WTC11 (cell line): ENCODE results near the gene CFAP206. TPM values are rescaled to one million over a fixed set of nuclear protein-coding genes. Genes with fewer than 3 reads are reported as not detected.
A peak's percentile ranks its signal among the peaks of the same experiment; 100 is the strongest.

Experiments
- ATAC-seq: fragments of 200-7000 bp; cut with Tn5 transposase; 2 replicates; pipeline ENCODE4 v1.10.0; 2021; ENCODE audit warnings: mild to moderate bottlenecking, moderate library complexity
- CTCF ChIA-PET: fragments of 300-600 bp; sonication (Branson Sonifier 250); formaldehyde crosslinking; loops from one replicate; lab custom pipeline; 2021; ENCODE audit warnings: antibody characterized with exemption; lab: Charles Lee
- POLR2A ChIA-PET: fragments of 350-600 bp; sonication (Branson Sonifier 250); formaldehyde crosslinking; loops from one replicate; lab custom pipeline; 2021; ENCODE audit warnings: antibody characterized with exemption; lab: Charles Lee
- DNase-seq: peaks from one replicate; pipeline ENCODE4 v3.0.0; 2021; ENCODE audit warnings: low spot score
- H3K27ac Mint-ChIP-seq: 2 replicates; pipeline ENCODE4 v1.8.0; 2021; ENCODE audit warnings: mixed read lengths
- H3K27me3 Mint-ChIP-seq: 2 replicates; pipeline ENCODE4 v1.8.0; 2021; ENCODE audit warnings: low read depth, mild to moderate bottlenecking, moderate library complexity, mixed read lengths
- H3K36me3 Mint-ChIP-seq: 2 replicates; pipeline ENCODE4 v1.8.0; 2021; ENCODE audit warnings: mixed read lengths
- H3K4me1 Mint-ChIP-seq: 2 replicates; pipeline ENCODE4 v1.8.0; 2022; ENCODE audit warnings: mixed read lengths
- H3K4me3 Mint-ChIP-seq: 2 replicates; pipeline ENCODE4 v1.8.0; 2021; ENCODE audit warnings: mild to moderate bottlenecking, moderate library complexity, mixed read lengths
- H3K9me3 Mint-ChIP-seq: 2 replicates; pipeline ENCODE4 v1.8.0; 2021; ENCODE audit warnings: mixed read lengths
- CREM ChIP-seq: sonication (generic); formaldehyde crosslinking; IDR thresholded peaks from 2 replicates; pipeline ENCODE4 v1.8.1; 2022; ENCODE audit warnings: mild to moderate bottlenecking, missing genetic modification reagents, moderate library complexity
- FOXP1 ChIP-seq: sonication (generic); formaldehyde crosslinking; IDR thresholded peaks from 2 replicates; pipeline ENCODE4 v1.8.0; 2022; ENCODE audit warnings: missing genetic modification reagents, mild to moderate bottlenecking, moderate library complexity, borderline replicate concordance
- IRF2 ChIP-seq: sonication (generic); formaldehyde crosslinking; IDR thresholded peaks from 2 replicates; pipeline ENCODE4 v1.8.0; 2022; ENCODE audit warnings: low read depth, missing genetic modification reagents, borderline replicate concordance
- JUN ChIP-seq: sonication (generic); formaldehyde crosslinking; IDR thresholded peaks from 2 replicates; pipeline ENCODE4 v1.8.0; 2023; ENCODE audit warnings: mild to moderate bottlenecking, missing genetic modification reagents
- SMAD3 ChIP-seq: sonication (generic); formaldehyde crosslinking; IDR thresholded peaks from 2 replicates; pipeline ENCODE4 v1.8.0; 2022; ENCODE audit warnings: missing genetic modification reagents, mild to moderate bottlenecking, borderline replicate concordance
- ZNF396 ChIP-seq: fragments of 250-450 bp; sonication (Bioruptor Pico); IDR thresholded peaks from 2 replicates; pipeline ENCODE4 v1.8.0; 2021; ENCODE audit warnings: mild to moderate bottlenecking, moderate library complexity, borderline replicate concordance
- ZNF416 ChIP-seq: fragments of 250-450 bp; sonication (Bioruptor Pico); IDR thresholded peaks from 2 replicates; pipeline ENCODE4 v1.9.0; 2021; ENCODE audit warnings: mild to moderate bottlenecking, inconsistent platforms
- total RNA-seq: library from RNA; stranded (reverse); gene quantifications from 3 replicates; pipeline ENCODE4 v1.2.3, GENCODE V29; 2021
- TF ChIP-seq, protein P1 (sequence below): sonication (generic); formaldehyde crosslinking; IDR thresholded peaks from 2 replicates; pipeline ENCODE4 v1.8.0; 2022; ENCODE audit warnings: mild to moderate bottlenecking, missing genetic modification reagents
- TF ChIP-seq, protein P2 (sequence below): sonication (generic); formaldehyde crosslinking; IDR thresholded peaks from 2 replicates; pipeline ENCODE4 v1.8.1; 2023; ENCODE audit warnings: mild to moderate bottlenecking, missing genetic modification reagents
- TF ChIP-seq, protein P3 (sequence below): sonication (generic); formaldehyde crosslinking; IDR thresholded peaks from 2 replicates; pipeline ENCODE4 v1.8.0; 2022; ENCODE audit warnings: missing genetic modification reagents
- TF ChIP-seq, protein P4 (sequence below): sonication (generic); formaldehyde crosslinking; IDR thresholded peaks from 2 replicates; pipeline ENCODE4 v1.8.0; 2023; ENCODE audit warnings: missing genetic modification reagents, mild to moderate bottlenecking, borderline replicate concordance
- TF ChIP-seq, protein P5 (sequence below): fragments of 250-450 bp; sonication (Bioruptor Pico); IDR thresholded peaks from 2 replicates; pipeline ENCODE4 v2.1.2; 2022; ENCODE audit warnings: mild to moderate bottlenecking, moderate library complexity
- TF ChIP-seq, protein P6 (sequence below): sonication (generic); formaldehyde crosslinking; IDR thresholded peaks from 2 replicates; pipeline ENCODE4 v1.8.1; 2023; ENCODE audit warnings: mild to moderate bottlenecking, missing genetic modification reagents
- TF ChIP-seq, protein P7 (sequence below): sonication (generic); formaldehyde crosslinking; IDR thresholded peaks from 2 replicates; pipeline ENCODE4 v1.8.0; 2023; ENCODE audit warnings: mild to moderate bottlenecking, missing genetic modification reagents

CFAP206 gene
- total RNA-seq, 1 experiment from 2014 or later = not detected

DNA sequence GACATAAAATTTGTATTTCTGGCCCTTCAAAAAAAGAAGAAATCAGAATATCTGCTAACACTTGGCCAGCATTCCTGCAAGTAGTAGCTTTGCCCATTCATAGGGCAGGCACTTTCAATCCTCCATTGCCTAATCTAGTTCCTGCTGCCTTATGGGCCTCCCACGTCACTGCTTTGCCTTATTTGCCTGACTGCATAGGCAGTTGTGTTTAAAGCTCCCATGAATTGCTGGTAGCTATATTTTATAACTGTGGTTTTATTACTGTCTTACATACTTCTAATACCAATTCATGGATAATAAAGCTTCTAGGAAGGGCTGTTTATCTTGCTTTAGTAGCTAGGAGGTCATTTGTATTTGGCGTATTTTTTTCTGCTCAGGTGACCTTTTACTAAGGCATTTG lies 57.3 kb downstream of the CFAP206 start (continued):
- TF ChIP-seq, protein P1, sequence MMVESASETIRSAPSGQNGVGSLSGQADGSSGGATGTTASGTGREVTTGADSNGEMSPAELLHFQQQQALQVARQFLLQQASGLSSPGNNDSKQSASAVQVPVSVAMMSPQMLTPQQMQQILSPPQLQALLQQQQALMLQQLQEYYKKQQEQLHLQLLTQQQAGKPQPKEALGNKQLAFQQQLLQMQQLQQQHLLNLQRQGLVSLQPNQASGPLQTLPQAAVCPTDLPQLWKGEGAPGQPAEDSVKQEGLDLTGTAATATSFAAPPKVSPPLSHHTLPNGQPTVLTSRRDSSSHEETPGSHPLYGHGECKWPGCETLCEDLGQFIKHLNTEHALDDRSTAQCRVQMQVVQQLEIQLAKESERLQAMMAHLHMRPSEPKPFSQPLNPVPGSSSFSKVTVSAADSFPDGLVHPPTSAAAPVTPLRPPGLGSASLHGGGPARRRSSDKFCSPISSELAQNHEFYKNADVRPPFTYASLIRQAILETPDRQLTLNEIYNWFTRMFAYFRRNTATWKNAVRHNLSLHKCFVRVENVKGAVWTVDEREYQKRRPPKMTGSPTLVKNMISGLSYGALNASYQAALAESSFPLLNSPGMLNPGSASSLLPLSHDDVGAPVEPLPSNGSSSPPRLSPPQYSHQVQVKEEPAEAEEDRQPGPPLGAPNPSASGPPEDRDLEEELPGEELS = no peak
- TF ChIP-seq, protein P2, sequence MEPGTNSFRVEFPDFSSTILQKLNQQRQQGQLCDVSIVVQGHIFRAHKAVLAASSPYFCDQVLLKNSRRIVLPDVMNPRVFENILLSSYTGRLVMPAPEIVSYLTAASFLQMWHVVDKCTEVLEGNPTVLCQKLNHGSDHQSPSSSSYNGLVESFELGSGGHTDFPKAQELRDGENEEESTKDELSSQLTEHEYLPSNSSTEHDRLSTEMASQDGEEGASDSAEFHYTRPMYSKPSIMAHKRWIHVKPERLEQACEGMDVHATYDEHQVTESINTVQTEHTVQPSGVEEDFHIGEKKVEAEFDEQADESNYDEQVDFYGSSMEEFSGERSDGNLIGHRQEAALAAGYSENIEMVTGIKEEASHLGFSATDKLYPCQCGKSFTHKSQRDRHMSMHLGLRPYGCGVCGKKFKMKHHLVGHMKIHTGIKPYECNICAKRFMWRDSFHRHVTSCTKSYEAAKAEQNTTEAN (CRISPR knock-in tag) = no peak
- no peak for TF ChIP-seq IRF2 (CRISPR knock-in tag)
- TF ChIP-seq, protein P3, sequence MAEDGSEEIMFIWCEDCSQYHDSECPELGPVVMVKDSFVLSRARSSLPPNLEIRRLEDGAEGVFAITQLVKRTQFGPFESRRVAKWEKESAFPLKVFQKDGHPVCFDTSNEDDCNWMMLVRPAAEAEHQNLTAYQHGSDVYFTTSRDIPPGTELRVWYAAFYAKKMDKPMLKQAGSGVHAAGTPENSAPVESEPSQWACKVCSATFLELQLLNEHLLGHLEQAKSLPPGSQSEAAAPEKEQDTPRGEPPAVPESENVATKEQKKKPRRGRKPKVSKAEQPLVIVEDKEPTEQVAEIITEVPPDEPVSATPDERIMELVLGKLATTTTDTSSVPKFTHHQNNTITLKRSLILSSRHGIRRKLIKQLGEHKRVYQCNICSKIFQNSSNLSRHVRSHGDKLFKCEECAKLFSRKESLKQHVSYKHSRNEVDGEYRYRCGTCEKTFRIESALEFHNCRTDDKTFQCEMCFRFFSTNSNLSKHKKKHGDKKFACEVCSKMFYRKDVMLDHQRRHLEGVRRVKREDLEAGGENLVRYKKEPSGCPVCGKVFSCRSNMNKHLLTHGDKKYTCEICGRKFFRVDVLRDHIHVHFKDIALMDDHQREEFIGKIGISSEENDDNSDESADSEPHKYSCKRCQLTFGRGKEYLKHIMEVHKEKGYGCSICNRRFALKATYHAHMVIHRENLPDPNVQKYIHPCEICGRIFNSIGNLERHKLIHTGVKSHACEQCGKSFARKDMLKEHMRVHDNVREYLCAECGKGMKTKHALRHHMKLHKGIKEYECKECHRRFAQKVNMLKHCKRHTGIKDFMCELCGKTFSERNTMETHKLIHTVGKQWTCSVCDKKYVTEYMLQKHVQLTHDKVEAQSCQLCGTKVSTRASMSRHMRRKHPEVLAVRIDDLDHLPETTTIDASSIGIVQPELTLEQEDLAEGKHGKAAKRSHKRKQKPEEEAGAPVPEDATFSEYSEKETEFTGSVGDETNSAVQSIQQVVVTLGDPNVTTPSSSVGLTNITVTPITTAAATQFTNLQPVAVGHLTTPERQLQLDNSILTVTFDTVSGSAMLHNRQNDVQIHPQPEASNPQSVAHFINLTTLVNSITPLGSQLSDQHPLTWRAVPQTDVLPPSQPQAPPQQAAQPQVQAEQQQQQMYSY (CRISPR knock-in tag) = no peak
- TF ChIP-seq, all 79 proteins: peak for 0

DNA sequence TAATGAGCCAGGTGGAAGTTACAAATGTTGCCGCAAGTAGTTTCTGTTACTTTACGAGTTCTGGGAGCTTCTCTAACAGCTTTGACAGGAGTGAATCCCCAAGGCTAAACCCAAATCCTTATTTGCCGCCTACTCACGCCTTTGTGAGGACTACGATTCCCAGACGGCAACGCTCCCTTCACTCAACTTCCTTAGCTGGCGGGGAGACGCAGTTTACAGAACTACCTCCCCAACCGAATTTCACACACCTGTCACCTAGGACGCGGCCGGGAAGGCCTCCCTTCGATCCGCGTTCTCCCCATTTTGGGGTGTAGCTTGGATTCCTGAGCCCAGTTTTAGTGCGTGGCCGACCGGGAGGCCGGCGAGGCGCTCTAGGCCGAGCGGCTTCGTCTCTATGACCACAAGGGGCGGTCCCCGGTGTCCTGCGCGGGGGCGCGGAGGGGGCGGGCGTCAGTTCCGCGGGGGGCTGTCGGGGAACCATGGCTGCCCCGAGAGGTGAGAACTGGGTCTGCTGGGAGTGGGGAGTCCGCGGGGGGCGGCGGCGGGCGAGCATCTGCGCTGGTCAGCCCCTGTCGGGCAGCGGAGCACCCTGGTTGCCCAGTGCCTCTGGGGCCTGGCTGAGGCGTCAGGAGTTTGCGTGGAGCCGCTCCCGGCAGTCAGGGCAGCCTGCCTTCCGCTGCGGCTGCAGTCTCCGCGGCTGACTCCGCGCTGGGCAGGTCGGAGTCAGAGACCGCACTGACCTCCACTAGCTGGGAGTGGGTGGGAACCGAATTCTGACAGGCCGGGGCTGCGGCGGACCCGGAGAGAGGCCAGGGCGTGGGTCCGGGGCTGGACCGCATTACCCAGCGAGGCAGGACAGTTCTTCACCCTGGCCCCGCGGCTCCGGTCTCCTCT lies 65.0 kb downstream of the CFAP206 start, which contains the start of gene SLC35A1:
Gene SLC35A1, plus strand, starts transcription at position 450 of the 894 bp plus-strand sequence. Its CDS starts 30 bp downstream, at position 480.
- Mint-ChIP-seq H3K4me3 (peak within 1 kb of the TSS; percentile 98), H3K4me1 (peaks cover 7% of the 10 kb centered on the region), H3K9me3 (no peaks in the 10 kb centered on the region), H3K36me3 (no peaks in the 10 kb centered on the region), H3K27ac (peak within 1 kb of the TSS; percentile 97; the same call in 1 of the 2 replicates), H3K27me3 (no peaks in the 10 kb centered on the region)
- ATAC-seq (peak; percentile 84), DNase-seq (peak; percentile 79)
- ChIA-PET CTCF (interaction anchor here (1.3 kb wide), 1 partner anchor 80 kb away, joined by 4 read pairs; no protein-coding TSS in a partner anchor), POLR2A (interaction anchor here (0.6 kb wide), 1 partner anchor 104 kb away, joined by 4 read pairs; no protein-coding TSS in a partner anchor)
- TF ChIP-seq ZNF396 (CRISPR knock-in tag) = no peak
- peak; percentile 52; the same call in 1 of the 2 replicates for TF ChIP-seq FOXP1 (CRISPR knock-in tag)
- 0 out of 2 replicates have a peak, but pooled peaks have one; percentile 44 for TF ChIP-seq SMAD3 (CRISPR knock-in tag)
- TF ChIP-seq, protein P4, sequence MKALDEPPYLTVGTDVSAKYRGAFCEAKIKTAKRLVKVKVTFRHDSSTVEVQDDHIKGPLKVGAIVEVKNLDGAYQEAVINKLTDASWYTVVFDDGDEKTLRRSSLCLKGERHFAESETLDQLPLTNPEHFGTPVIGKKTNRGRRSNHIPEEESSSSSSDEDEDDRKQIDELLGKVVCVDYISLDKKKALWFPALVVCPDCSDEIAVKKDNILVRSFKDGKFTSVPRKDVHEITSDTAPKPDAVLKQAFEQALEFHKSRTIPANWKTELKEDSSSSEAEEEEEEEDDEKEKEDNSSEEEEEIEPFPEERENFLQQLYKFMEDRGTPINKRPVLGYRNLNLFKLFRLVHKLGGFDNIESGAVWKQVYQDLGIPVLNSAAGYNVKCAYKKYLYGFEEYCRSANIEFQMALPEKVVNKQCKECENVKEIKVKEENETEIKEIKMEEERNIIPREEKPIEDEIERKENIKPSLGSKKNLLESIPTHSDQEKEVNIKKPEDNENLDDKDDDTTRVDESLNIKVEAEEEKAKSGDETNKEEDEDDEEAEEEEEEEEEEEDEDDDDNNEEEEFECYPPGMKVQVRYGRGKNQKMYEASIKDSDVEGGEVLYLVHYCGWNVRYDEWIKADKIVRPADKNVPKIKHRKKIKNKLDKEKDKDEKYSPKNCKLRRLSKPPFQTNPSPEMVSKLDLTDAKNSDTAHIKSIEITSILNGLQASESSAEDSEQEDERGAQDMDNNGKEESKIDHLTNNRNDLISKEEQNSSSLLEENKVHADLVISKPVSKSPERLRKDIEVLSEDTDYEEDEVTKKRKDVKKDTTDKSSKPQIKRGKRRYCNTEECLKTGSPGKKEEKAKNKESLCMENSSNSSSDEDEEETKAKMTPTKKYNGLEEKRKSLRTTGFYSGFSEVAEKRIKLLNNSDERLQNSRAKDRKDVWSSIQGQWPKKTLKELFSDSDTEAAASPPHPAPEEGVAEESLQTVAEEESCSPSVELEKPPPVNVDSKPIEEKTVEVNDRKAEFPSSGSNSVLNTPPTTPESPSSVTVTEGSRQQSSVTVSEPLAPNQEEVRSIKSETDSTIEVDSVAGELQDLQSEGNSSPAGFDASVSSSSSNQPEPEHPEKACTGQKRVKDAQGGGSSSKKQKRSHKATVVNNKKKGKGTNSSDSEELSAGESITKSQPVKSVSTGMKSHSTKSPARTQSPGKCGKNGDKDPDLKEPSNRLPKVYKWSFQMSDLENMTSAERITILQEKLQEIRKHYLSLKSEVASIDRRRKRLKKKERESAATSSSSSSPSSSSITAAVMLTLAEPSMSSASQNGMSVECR = 0 out of 2 replicates have a peak, but pooled peaks have one; percentile 69
- TF ChIP-seq, protein P5, sequence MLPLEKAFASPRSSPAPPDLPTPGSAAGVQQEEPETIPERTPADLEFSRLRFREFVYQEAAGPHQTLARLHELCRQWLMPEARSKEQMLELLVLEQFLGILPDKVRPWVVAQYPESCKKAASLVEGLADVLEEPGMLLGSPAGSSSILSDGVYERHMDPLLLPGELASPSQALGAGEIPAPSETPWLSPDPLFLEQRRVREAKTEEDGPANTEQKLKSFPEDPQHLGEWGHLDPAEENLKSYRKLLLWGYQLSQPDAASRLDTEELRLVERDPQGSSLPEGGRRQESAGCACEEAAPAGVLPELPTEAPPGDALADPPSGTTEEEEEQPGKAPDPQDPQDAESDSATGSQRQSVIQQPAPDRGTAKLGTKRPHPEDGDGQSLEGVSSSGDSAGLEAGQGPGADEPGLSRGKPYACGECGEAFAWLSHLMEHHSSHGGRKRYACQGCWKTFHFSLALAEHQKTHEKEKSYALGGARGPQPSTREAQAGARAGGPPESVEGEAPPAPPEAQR (CRISPR knock-in tag) = no peak
- peak; percentile 53; the same call in 1 of the 2 replicates for TF ChIP-seq CREM (CRISPR knock-in tag)
- no peak for TF ChIP-seq ZNF416
- TF ChIP-seq, protein P6, sequence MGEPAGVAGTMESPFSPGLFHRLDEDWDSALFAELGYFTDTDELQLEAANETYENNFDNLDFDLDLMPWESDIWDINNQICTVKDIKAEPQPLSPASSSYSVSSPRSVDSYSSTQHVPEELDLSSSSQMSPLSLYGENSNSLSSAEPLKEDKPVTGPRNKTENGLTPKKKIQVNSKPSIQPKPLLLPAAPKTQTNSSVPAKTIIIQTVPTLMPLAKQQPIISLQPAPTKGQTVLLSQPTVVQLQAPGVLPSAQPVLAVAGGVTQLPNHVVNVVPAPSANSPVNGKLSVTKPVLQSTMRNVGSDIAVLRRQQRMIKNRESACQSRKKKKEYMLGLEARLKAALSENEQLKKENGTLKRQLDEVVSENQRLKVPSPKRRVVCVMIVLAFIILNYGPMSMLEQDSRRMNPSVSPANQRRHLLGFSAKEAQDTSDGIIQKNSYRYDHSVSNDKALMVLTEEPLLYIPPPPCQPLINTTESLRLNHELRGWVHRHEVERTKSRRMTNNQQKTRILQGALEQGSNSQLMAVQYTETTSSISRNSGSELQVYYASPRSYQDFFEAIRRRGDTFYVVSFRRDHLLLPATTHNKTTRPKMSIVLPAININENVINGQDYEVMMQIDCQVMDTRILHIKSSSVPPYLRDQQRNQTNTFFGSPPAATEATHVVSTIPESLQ (CRISPR knock-in tag) = no peak
- TF ChIP-seq, protein P7, sequence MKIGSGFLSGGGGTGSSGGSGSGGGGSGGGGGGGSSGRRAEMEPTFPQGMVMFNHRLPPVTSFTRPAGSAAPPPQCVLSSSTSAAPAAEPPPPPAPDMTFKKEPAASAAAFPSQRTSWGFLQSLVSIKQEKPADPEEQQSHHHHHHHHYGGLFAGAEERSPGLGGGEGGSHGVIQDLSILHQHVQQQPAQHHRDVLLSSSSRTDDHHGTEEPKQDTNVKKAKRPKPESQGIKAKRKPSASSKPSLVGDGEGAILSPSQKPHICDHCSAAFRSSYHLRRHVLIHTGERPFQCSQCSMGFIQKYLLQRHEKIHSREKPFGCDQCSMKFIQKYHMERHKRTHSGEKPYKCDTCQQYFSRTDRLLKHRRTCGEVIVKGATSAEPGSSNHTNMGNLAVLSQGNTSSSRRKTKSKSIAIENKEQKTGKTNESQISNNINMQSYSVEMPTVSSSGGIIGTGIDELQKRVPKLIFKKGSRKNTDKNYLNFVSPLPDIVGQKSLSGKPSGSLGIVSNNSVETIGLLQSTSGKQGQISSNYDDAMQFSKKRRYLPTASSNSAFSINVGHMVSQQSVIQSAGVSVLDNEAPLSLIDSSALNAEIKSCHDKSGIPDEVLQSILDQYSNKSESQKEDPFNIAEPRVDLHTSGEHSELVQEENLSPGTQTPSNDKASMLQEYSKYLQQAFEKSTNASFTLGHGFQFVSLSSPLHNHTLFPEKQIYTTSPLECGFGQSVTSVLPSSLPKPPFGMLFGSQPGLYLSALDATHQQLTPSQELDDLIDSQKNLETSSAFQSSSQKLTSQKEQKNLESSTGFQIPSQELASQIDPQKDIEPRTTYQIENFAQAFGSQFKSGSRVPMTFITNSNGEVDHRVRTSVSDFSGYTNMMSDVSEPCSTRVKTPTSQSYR = no peak
- TF ChIP-seq JUN (CRISPR knock-in tag) = no peak
